AG04450 (cell line): Measurements from ENCODE around the gene PGA4. TPM values are rescaled to one million over a fixed set of nuclear protein-coding genes. Genes with fewer than 3 reads are reported as not detected.

Experiments used
- CTCF ChIA-PET: fragments of 300-600, 350-600 bp; formaldehyde crosslinking; extraction: SDS; loops from one replicate; lab custom pipeline; 2022; ENCODE audit warnings: antibody characterized with exemption, inconsistent platforms; lab: Charles Lee
- POLR2A ChIA-PET: fragments of 350-600 bp; formaldehyde crosslinking; extraction: SDS; loops from one replicate; lab custom pipeline; 2021; ENCODE audit warnings: antibody characterized with exemption, inconsistent platforms; lab: Yijun Ruan, JAX
- DNase-seq: peaks from one replicate; pipeline ENCODE4 v3.0.0-alpha.2; 2011; ENCODE audit warnings: low read depth, low spot score
- H3K27ac ChIP-seq: one replicate; pipeline ENCODE4 v1.5.1; 2012; ENCODE audit warnings: low read depth, low read length, control low read depth
- H3K27me3 ChIP-seq: one replicate; pipeline ENCODE4 v1.6.0; 2012; ENCODE audit warnings: low read length; ENCODE audit not compliant: control insufficient read depth, insufficient read depth
- H3K4me3 ChIP-seq: 2 replicates; pipeline ENCODE4 v1.5.1; 2011; ENCODE audit warnings: mild to moderate bottlenecking, low read depth, low read length, control low read depth
- H3K9me3 ChIP-seq: 2 replicates; pipeline ENCODE4 v1.5.1; 2012; ENCODE audit warnings: low read length; ENCODE audit not compliant: control insufficient read depth, insufficient read depth
- polyA plus RNA-seq: library from polyadenylated mRNA; depleted of rRNA; stranded (reverse); fragments of >200 nt; gene quantifications from 2 replicates; pipeline ENCODE4 v1.2.3, GENCODE V29; 2011
- TF ChIP-seq, protein P1 (sequence below): IDR thresholded peaks from 2 replicates; pipeline ENCODE4 v1.5.1; 2011; ENCODE audit warnings: low read depth, low read length, control low read depth, inconsistent platforms

The PGA4 gene
- polyA plus RNA-seq, 1 experiment, result 0.82 TPM

DNA sequence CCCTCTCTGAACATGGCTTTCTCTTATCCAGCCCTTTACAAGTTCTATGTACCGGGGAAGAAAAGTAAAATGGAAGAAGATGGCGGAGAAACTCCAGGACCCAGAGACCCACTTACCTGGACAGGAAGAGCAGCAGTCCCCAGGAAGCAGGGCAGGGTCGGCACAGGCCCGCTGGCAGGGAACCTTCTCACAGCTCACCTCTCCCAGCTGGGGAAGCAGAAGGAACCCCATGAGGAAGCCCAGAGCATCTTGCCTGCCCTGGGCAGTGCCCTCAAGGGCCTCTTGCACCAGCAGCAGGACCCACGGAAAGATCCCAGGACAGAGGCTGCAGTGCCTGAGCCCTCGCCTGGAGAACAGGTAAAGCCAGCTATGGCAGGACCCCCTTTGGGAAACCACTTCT is 42.2 kb downstream of the PGA4 start:
- TF ChIP-seq, protein P1, sequence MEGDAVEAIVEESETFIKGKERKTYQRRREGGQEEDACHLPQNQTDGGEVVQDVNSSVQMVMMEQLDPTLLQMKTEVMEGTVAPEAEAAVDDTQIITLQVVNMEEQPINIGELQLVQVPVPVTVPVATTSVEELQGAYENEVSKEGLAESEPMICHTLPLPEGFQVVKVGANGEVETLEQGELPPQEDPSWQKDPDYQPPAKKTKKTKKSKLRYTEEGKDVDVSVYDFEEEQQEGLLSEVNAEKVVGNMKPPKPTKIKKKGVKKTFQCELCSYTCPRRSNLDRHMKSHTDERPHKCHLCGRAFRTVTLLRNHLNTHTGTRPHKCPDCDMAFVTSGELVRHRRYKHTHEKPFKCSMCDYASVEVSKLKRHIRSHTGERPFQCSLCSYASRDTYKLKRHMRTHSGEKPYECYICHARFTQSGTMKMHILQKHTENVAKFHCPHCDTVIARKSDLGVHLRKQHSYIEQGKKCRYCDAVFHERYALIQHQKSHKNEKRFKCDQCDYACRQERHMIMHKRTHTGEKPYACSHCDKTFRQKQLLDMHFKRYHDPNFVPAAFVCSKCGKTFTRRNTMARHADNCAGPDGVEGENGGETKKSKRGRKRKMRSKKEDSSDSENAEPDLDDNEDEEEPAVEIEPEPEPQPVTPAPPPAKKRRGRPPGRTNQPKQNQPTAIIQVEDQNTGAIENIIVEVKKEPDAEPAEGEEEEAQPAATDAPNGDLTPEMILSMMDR, result no peak
- H3K9me3 ChIP-seq, result no peaks in the 10 kb centered on the region
- CTCF ChIA-PET, result interaction anchor here (3.7 kb wide), 1 partner anchor 10 kb away, joined by 17 read pairs; no protein-coding TSS in a partner anchor
- no peak overlapping the region for H3K27ac ChIP-seq
- no peak overlapping the region for H3K4me3 ChIP-seq
- no peaks in the 10 kb centered on the region for H3K27me3 ChIP-seq
- no peak for DNase-seq
- POLR2A ChIA-PET, result no interaction called here

DNA sequence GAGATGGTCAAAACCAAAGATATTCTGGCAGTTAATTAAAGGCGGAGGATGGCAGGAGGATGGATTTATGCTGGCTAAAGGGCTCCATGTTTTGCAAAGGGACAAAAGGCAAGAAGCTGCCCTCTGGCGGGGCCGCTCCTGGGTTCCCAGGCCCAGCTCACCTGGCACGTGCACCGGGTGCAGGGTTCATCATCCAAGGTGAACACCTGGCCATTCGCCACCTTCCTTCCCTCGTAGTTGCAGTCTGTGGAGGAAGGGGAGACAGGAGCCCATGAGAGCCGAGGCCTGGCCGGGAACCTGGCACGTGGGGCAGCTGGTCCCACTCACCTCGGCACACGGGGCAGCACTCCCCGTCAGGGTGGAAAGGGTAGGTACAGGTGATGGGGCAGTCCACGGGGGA is 42.6 kb downstream of the PGA4 start:
- H3K27ac ChIP-seq, result no peak overlapping the region
- POLR2A ChIA-PET, result no interaction called here
- no peaks in the 10 kb centered on the region for H3K9me3 ChIP-seq
- CTCF ChIA-PET, result interaction anchor here (3.7 kb wide), 1 partner anchor 11 kb away, joined by 17 read pairs; no protein-coding TSS in a partner anchor
- no peak for DNase-seq
- no peaks in the 10 kb centered on the region for H3K27me3 ChIP-seq
- no peak overlapping the region for H3K4me3 ChIP-seq
- TF ChIP-seq, protein P1, result no peak

DNA sequence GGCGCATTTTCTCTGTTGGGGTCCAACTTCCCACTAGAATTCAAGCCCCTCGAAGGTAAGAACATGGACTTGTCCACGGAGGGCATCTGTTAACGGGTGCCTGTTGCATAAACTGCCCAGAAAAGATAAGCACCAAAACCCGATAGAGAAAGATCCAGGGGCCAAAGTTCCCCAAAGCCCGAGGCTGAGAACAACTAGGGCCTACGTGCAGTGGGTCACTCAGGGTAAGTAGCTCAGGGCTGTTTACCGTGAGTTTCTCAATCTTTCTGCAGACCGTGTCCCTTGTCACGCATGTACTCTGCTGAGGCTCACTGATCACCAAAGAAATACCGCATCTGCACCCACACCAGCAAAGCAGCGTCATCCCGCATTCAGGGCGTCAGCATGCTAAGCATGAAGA is 43.2 kb downstream of the PGA4 start:
- CTCF ChIA-PET, result interaction anchor here (0.8 to 3.7 kb wide), 3 partner anchors 11 to 120 kb away, joined by 3 to 17 read pairs (median 3); no protein-coding TSS in a partner anchor

DNA sequence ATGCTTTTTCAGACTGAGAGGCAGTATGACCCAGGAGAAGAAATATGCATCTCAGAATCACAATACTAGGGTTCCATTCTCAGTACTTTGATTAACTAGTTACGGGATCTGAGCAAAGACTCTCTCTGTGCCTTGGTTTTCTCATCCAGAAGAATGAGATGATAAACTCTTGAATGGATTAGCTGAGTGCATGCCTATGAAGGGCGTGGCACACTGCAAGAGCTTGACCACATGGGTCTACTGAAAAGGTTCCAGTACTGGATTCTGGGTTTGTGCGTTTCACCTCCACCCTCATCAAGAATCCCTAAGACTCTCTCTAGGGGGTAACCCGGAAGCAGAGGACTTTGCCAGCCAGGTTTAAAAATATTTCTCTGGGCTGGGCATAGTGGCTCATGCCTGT is 44.5 kb downstream of the PGA4 start:
- Histone ChIP-seq H3K4me3 (no peak overlapping the region), H3K27ac (no peak overlapping the region), H3K9me3 (no peaks in the 10 kb centered on the region; the same call in 1 of the 2 replicates), H3K27me3 (no peaks in the 10 kb centered on the region)
- CTCF ChIA-PET, result interaction anchor here (1.1 to 3.7 kb wide), 2 partner anchors 12 to 15 kb away, joined by 3 to 17 read pairs; no protein-coding TSS in a partner anchor
- POLR2A ChIA-PET, result no interaction called here
- TF ChIP-seq, protein P1, result no peak
- DNase-seq, result no peak

More for the DNA sequence above, 43.2 kb downstream of the PGA4 start:
- DNase-seq, result no peak
- Histone ChIP-seq H3K27me3 (no peaks in the 10 kb centered on the region), H3K4me3 (no peak overlapping the region), H3K9me3 (no peaks in the 10 kb centered on the region; the same call in 1 of the 2 replicates), H3K27ac (no peak overlapping the region)
- TF ChIP-seq, protein P1, result no peak
- POLR2A ChIA-PET, result no interaction called here

DNA sequence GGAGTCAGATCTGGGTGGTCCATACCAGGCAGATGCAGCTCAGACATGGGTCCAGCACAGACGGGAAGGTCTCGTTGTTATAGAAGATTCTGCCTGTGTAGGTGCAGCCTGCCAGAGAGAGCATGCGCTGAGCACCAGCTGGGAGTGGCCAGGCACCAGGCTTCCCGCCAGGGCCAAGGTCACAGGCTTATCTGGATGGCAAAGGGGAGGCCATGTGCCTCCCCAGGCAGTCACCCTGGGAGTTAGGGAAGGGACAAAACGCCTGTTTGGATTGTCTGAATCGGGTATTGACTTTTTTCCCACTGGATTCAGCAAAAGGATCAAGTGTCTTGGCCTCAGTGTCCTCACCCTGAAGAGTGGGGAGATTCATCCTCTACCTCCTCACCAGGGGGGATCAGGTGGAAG is 45.3 kb downstream of the PGA4 start:
- DNase-seq, result no peak
- POLR2A ChIA-PET, result no interaction called here
- Histone ChIP-seq H3K27me3 (no peaks in the 10 kb centered on the region), H3K4me3 (no peak overlapping the region), H3K9me3 (no peaks in the 10 kb centered on the region; the same call in 1 of the 2 replicates), H3K27ac (no peak overlapping the region)
- CTCF ChIA-PET, result interaction anchor here (3.7 kb wide), 1 partner anchor 13 kb away, joined by 17 read pairs; no protein-coding TSS in a partner anchor
- TF ChIP-seq, protein P1, result no peak
